HL-60 (cell line): ENCODE results near the gene FNDC3B.

Experiments used
- DNase-seq, 2 experiments: peaks; one replicate each; pipeline ENCODE4 v3.0.0-alpha.2; 2010 to 2020; ENCODE audit warnings: low read depth in 1 of 2, low spot score in 1 of 2
- H3K27ac ChIP-seq: fragments of 250-450 bp; sonication (Bioruptor Pico); replicated peaks from 2 replicates; pipeline ENCODE4 v1.5.1; 2020; ENCODE audit warnings: mild to moderate bottlenecking, moderate library complexity
- H3K27me3 ChIP-seq: fragments of 250-450 bp; sonication (Bioruptor Pico); 2 replicates; pipeline ENCODE4 v1.5.1; 2021; ENCODE audit warnings: mild to moderate bottlenecking, moderate library complexity; ENCODE audit not compliant: insufficient read depth, poor library complexity, severe bottlenecking
- H3K4me3 ChIP-seq: replicated peaks from 2 replicates; pipeline ENCODE4 v1.5.1; 2011; ENCODE audit warnings: mild to moderate bottlenecking, control low read depth, low read length; ENCODE audit not compliant: insufficient read depth
- CTCF ChIP-seq: IDR thresholded peaks from one replicate; pipeline ENCODE4 v1.5.1; 2011; ENCODE audit warnings: low read length, control low read depth, inconsistent platforms; ENCODE audit not compliant: insufficient read depth
- GABPA ChIP-seq: IDR thresholded peaks from 2 replicates; pipeline ENCODE4 v1.6.1; 2012; ENCODE audit warnings: low read depth
- POLR2AphosphoS5 ChIP-seq: IDR thresholded peaks from 2 replicates; pipeline ENCODE4 v1.6.1; 2012; ENCODE audit warnings: low read depth
- REST ChIP-seq: IDR thresholded peaks from 2 replicates; pipeline ENCODE4 v1.6.1; 2012; ENCODE audit warnings: low read depth; ENCODE audit not compliant: insufficient replicate concordance
- SPI1 ChIP-seq: IDR thresholded peaks from 2 replicates; pipeline ENCODE4 v1.6.1; 2012; ENCODE audit warnings: low read depth, mild to moderate bottlenecking, borderline replicate concordance

The FNDC3B gene

GRCh38 chr3:172057624-172058327, 18.4 kb downstream of the FNDC3B start:
- Histone ChIP-seq H3K27me3 (no peaks in the 10 kb centered on the region), H3K27ac (peak overlapping the region; percentile 21), H3K4me3 (no peak overlapping the region)
- TF ChIP-seq POLR2AphosphoS5 = no peak
- no peak for TF ChIP-seq REST
- no peak for TF ChIP-seq SPI1
- no peak for TF ChIP-seq CTCF
- TF ChIP-seq GABPA = no peak
- no peak for DNase-seq

GRCh38 chr3:172059532-172059931, 20.2 kb downstream of the FNDC3B start:
- TF ChIP-seq GABPA (no peak), REST (no peak), SPI1 (no peak), POLR2AphosphoS5 (no peak)
- no peak for DNase-seq
- no peak overlapping the region for H3K27ac ChIP-seq
- no peak overlapping the region for H3K4me3 ChIP-seq
- H3K27me3 ChIP-seq = no peaks in the 10 kb centered on the region

- no peak for DNase-seq
- TF ChIP-seq GABPA (no peak), SPI1 (no peak), CTCF (no peak), REST (no peak), POLR2AphosphoS5 (no peak)
- Histone ChIP-seq H3K27ac (no peak overlapping the region), H3K4me3 (no peak overlapping the region), H3K27me3 (no peaks in the 10 kb centered on the region)
Observed at GRCh38 chr3:172060234-172060633, 20.9 kb downstream of the FNDC3B start.
